A673 (cell line): ENCODE results near the gene MELTF.

Experiments
- CTCF ChIP-seq: fragments of 300-800, 200-600 bp; sonication (generic); conservative IDR thresholded peaks from 2 replicates; pipeline ENCODE4 v1.5.1; 2017; ENCODE audit warnings: low read depth, mild to moderate bottlenecking, antibody characterized with exemption, low read length, moderate library complexity, mixed read lengths
- EZH2 ChIP-seq: fragments of 200-600 bp; sonication (generic); IDR thresholded peaks from 2 replicates; pipeline ENCODE4 v1.6.1; 2017; ENCODE audit warnings: borderline replicate concordance, low read depth, mild to moderate bottlenecking, mixed read lengths, antibody characterized with exemption, low read length; ENCODE audit not compliant: poor library complexity, severe bottlenecking

- TF ChIP-seq CTCF (no peak), EZH2 (no peak)
Observed at GRCh38 chr3:197068077-197068476, 38.5 kb upstream of the MELTF start.
